Fibroblast of skin of right quadriceps (primary cell): Measurements from ENCODE around the gene DOCK1.
"Not testable (repeated sequence)": the region's sequence is repeated elsewhere in the genome, so short reads cannot be mapped to it uniquely, and the experiment has no call there.

Source experiments
- DNase-seq: peaks from one replicate; pipeline ENCODE4 v3.0.0-alpha.2; 2013

Gene DOCK1

DNA sequence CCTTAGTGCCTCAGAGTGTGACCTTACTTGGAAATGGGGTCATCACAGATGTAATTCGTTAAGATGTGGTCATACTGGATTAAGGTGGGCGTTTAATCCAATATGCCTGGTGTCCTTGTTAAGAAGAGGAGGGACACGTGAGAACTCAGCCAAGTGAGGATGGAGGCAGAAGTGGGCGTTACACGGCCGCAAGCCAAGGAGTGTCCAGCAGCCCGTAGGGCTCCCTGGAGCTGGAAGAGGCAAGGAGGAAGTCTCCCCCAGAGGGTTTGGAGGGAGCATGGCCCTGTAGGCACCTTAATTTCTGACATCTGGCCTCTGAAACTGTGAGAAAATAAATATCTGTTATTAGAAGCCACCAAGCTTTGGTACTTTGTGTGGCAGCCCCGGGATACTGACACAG lies 21.3 kb downstream of the DOCK1 start:
- no peak for DNase-seq

- DNase-seq, result no peak
Observed at GRCh38 chr10:126927799-126928198, 22.6 kb downstream of the DOCK1 start.

DNA sequence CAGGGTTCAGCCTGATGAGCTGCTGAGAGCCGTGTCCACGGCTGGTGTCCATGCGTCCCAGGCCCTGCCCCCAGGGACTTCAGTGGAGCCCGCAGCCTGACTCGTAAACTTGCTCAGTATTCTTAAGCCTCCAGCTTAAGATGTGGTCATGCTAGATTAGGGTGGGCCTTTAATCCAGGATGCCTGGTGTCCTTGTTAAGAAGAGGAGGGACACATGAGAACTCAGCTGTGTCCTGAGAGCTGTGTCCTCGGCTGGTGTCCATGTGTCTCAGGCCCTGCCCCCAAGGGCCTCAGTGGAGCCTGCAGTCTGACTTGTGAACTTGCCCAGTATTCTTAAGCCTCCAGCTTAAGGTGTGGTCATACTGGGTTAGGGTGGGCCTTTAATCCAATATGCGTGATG lies 23.0 kb downstream of the DOCK1 start:
- no peak for DNase-seq

DNA sequence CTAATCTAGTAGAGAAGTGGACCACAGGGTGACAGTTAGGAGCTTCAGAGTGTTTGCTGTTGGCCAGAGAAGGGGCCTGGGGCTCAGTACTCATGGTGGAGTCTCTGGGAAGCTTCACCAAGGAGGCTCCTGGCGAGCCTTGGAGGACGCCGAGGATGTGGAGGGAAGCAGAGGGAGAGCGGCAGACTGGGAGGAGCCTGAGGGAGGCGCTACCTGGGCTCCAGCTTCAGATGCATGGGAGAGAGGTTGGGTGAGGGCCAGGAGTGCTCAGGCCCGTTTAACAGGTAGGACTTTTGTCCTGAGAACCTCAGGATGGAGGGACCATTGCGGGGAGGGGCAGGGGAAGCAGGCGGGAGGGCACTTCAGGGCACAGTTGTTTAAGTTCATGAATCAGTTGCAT lies 24.2 kb downstream of the DOCK1 start:
- DNase-seq, result no peak

DNA sequence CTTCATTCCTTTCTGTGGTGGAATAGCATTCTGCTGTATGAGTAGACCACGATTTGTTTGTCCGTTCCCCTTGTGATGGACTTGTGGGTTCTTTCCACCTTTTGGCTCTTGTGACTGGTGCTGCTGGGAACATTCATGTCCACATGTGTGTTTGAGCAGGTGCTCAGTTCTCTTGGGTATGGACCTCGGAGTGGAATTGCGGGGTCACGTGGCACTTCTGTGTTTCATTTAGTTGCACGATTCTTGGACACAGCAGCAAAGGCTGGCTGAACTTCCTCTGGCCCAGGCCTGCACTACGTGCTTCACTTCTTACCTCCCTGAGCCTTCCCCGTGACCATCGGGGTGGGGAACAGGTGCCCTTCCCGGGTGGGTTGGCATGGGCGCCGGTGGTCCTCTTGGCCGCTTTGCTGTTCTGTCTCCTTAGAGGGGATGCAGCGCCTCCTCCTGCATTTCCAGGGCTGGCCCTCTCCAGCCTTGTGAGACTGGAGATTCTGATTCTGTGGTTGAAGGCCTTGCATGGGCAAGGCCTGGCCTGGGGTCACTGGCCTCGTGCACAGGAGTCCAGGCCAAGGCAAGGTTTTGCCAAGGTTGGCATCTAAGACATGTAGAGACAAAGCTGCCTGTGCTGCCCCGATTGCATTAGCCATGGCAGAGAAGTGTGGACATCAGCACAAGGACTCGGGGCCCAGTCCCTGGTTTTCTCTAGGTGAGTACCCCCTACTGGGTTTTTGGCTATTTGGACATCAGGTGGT lies 25.1 kb downstream of the DOCK1 start:
- no peak for DNase-seq

DNA sequence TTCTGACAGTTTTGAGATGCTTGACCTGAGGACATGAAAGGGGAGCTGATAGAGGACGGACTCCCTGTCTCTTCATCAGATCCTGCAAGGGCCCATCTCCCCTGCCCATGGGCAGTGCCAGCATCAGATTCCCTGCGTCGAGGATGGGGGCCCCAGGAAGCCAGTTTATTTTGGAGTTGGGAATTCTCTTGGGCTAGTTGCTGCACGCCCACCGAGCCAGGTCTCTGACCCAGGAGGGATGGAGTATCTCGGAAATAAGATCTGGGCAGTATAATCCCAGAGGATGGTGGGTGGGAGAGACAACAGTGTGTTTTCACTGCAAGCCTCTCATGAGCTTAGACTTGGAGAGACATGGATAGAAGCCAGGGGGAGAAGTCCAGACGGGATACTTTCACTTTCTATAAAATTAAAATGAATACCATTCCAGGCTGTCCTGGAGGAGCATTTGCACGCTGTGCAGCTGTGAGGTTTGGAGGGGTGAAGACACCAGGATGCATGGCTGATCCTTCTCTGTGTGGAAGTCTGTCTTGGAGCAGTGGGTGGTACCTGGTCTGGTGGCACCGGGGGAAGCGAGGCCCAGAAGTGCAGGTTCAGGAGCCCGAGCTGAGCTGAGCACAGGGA lies 25.8 kb downstream of the DOCK1 start:
- DNase-seq, result peak; percentile 14

DNA sequence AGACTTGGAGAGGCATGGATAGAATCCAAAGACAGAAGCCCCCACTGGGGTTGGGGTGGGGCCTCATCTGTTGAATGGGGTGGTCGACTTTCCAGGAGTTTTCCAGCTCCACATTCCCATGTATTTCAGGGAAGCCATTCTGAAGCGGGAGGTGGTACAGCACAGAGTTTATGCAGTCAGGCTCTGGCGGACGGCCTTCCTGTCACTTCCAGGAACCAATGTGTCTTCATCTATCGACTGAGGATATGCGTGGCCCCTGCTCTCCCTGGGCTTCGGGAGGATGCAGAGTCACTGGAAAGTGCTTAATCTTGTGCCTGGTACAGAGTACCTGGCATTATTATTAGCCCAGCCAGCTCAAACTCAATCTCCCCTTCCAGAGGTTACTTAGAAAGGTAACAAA lies 26.3 kb downstream of the DOCK1 start:
- DNase-seq, result no peak

DNA sequence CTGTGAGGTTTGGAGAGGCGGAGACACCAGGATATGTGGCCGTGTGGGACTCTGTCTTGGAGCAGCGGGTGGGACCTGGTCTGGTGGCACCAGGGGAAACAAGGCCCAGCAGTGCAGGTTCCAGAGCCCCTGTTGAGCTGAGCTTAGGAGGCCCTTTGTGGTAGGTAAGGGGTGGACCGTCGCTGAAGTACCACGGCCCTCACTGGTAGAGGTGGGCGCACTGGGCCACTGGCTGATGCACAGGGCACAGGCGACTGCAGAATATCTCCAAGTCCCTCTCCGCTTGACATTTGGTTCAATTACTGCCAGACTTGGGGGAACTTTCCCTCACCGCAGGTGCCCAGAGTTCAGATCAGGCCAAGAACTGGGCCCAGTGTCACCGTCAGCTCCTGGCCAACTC lies 27.3 kb downstream of the DOCK1 start:
- DNase-seq, result no peak

- no peak for DNase-seq
Observed at GRCh38 chr10:126933116-126933515, 27.9 kb downstream of the DOCK1 start.

DNA sequence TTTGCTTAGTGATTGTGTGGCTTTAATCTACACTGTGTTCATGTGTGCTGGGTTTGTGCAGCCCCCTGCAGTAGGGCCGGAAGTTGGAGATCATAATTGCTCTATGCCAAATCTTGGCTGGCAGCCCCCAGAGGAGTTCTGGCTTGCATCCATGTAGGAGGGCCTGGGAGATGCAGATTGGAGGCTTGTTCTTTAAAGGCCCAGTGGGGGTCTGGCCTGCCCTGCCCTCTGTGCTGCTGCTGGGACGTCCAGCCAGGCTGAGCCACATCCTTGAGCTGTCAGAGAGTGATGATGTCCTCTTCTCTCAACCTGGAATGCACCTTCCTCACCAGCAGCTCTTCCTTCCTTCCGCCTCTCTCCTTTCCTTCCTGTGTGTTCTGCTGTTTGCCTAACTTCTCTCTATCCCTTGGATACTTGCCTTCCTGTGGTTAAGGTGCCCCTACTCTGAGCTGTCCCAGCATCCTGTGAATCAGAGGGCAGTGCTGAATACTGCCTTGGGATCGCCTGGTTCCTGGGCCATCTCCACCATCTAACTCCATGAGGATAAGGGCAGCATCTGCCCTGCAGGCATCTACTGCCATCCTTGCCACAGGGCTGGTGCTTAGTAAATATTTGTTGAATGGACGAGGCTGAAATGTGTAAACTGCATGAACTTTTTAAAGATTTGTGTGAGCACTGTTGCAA lies 30.2 kb downstream of the DOCK1 start:
- peak; percentile 22 for DNase-seq

- DNase-seq, result no peak
Observed at GRCh38 chr10:126937026-126937425, 31.8 kb downstream of the DOCK1 start.

GRCh38 chr10:126938121-126938520 lies 32.9 kb downstream of the DOCK1 start:
- not testable (repeated sequence) for DNase-seq

DNA sequence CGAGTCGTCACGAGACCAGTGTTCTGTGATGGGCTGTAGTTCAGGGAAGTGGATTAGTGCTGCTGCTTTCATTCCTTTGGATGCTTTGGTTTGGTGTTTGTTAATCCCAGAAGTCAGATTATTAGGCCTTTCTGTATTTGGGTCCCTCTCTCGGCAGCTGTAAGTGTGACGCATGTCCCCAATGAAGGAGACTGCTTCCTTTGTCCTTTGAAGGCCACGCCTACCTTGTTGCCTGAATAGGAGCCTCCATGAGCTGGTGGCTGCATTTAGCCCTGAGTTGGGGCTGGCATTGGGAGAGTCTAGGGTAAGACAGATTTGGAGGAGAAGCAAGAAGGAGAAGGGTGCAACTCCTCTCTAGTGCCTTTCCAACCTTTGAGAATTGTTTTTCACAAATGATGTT lies 34.5 kb downstream of the DOCK1 start:
- no peak for DNase-seq

DNA sequence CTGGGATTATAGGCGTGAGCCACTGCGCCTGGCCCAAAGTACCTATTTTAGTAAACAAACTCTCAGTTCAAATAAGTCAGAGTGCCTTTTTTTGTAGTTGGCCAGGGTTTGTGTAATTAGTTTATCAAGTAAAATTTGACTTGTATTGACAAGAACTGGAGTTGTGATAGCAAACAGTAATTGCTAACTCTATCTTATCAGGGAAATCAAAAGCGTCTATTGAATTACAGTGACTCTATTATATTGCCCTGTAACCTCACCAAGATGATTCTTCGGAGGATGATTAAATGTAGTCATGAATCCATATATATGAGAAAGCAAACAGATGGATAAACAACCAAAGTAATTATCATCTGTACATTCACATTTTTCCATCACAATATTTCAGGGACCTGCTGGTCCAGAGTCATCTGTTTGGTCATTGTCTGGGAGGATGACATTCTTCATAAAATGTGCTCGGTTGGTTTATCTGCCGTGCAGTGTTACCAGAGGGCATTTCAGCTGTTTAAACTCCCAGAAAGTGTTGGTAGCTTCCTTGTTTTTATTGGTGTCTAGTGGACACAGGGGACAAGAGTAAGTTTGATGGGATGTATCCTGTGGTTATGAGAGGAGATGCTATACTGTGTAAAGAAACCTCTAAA lies 35.6 kb downstream of the DOCK1 start:
- DNase-seq, result no peak

GRCh38 chr10:126944191-126944590 lies 39.0 kb downstream of the DOCK1 start:
- DNase-seq, result no peak

- no peak for DNase-seq
Observed at GRCh38 chr10:126945351-126946030, 40.3 kb downstream of the DOCK1 start.

DNA sequence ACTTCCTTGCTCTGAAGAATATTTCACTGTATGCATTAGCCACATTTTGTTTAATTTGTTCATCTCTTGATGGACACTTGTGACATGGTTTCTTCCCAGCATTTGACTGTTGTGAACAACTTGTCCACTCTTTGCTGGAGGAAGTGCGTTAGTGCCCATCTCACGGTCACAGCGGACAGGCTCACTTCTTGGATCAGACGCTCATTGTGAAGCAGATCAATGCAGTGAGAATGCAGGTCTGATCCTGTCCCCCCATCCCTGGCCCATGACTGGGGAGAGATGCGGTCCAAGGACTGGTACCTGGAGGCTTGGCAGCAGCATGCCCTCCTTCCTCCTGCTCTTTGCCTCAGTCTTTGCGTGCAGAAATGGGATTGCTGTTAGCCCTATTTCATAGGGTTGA lies 41.5 kb downstream of the DOCK1 start:
- DNase-seq, result no peak

- DNase-seq, result no peak
Observed at GRCh38 chr10:126948355-126949160, 43.3 kb downstream of the DOCK1 start.

DNA sequence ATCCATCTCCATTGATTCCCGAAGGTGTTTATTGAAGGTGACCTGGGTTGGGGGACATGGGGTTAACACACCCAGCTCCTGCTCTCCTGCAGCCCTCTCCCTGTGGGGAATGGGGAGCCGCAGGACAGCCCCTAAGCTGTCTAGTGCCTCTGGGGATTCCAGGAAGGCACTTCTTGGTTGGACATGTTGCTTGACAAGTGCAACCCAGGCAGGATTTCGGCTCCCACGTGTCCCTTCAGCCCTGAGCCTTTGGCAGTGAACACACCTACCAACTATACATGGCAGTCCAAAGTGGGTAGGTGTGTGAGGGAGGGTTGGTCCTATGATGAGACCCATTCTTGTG lies 43.9 kb downstream of the DOCK1 start:
- no peak for DNase-seq

- DNase-seq, result no peak
Observed at GRCh38 chr10:126950401-126951105, 45.3 kb downstream of the DOCK1 start.

GRCh38 chr10:126953886-126954285 lies 48.7 kb downstream of the DOCK1 start:
- DNase-seq, result no peak

GRCh38 chr10:126955396-126955795 lies 50.2 kb downstream of the DOCK1 start:
- no peak for DNase-seq
